ENCODE measurements around the gene NOX3.
A peak's percentile ranks its signal among the peaks of the same experiment; 100 is the strongest.

The NOX3 gene

GRCh38 chr6:155399062-155399744 is 56.4 kb downstream of the NOX3 start:
- no peak for DNase-seq

GRCh38 chr6:155398701-155399061 is 57.0 kb downstream of the NOX3 start:
- DNase-seq, result no peak

GRCh38 chr6:155398221-155398620 is 57.4 kb downstream of the NOX3 start:
- DNase-seq, result no peak

GRCh38 chr6:155397172-155397705 is 58.4 kb downstream of the NOX3 start:
- no peak for DNase-seq

- DNase-seq, result no peak
Measured at GRCh38 chr6:155396605-155397004, 59.0 kb downstream of the NOX3 start.

GRCh38 chr6:155395339-155395738 is 60.3 kb downstream of the NOX3 start:
- no peak for DNase-seq

- no peak for DNase-seq
Measured at GRCh38 chr6:155389130-155389529, 66.5 kb downstream of the NOX3 start.

GRCh38 chr6:155388591-155388990 is 67.0 kb downstream of the NOX3 start:
- no peak for DNase-seq

- DNase-seq, result no peak
Measured at GRCh38 chr6:155387481-155387880, 68.2 kb downstream of the NOX3 start.

- no peak for DNase-seq
Measured at GRCh38 chr6:155384321-155384952, 71.2 kb downstream of the NOX3 start.

GRCh38 chr6:155383913-155384312 is 71.7 kb downstream of the NOX3 start:
- no peak for DNase-seq

GRCh38 chr6:155382338-155382685 is 73.3 kb downstream of the NOX3 start:
- no peak for DNase-seq

- no peak for DNase-seq
Measured at GRCh38 chr6:155381673-155382337, 73.8 kb downstream of the NOX3 start.

GRCh38 chr6:155380666-155381332 is 74.8 kb downstream of the NOX3 start:
- DNase-seq, result peak; percentile 11

- no peak for DNase-seq
Measured at GRCh38 chr6:155378724-155379123, 76.9 kb downstream of the NOX3 start.

- DNase-seq, result no peak
Measured at GRCh38 chr6:155378276-155378675, 77.4 kb downstream of the NOX3 start.

- DNase-seq, result no peak
Measured at GRCh38 chr6:155377061-155377460, 78.6 kb downstream of the NOX3 start.

GRCh38 chr6:155375801-155376200 is 79.8 kb downstream of the NOX3 start:
- DNase-seq, result no peak

GRCh38 chr6:155374681-155375080 is 81.0 kb downstream of the NOX3 start:
- DNase-seq, result no peak

- DNase-seq, result no peak
Measured at GRCh38 chr6:155373276-155373675, 82.4 kb downstream of the NOX3 start.

- no peak for DNase-seq
Measured at GRCh38 chr6:155372256-155372655, 83.4 kb downstream of the NOX3 start.

- no peak for DNase-seq
Measured at GRCh38 chr6:155371230-155371629, 84.4 kb downstream of the NOX3 start.

GRCh38 chr6:155366325-155366724 is 89.3 kb downstream of the NOX3 start:
- DNase-seq, result no peak
